ENCODE measurements around the gene RBBP8NL. TPM values are rescaled to one million over a fixed set of nuclear protein-coding genes. Genes with fewer than 3 reads are reported as not detected.

The RBBP8NL gene
- total RNA-seq, 1 experiment from 2014 or later = 39.2 TPM

GRCh38 chr20:62386383-62387218 lies 40.7 kb downstream of the RBBP8NL start, which contains the start of gene RPS21:
RPS21 (plus strand) TSS chr20:62387103; CDS start chr20:62387339, 236 bp downstream.
- Histone ChIP-seq H3K36me3 (ENCODE audit: control insufficient read depth, insufficient read depth, low read length) (peaks cover 17% of the 10 kb centered on the region), H3K4me3 (ENCODE audit: low read depth, low read length) (peak within 1 kb of the TSS; percentile 68), H3K9me3 (no peaks in the 10 kb centered on the region), H3K27me3 (replicated peaks; ENCODE audit: control insufficient read depth, insufficient read depth, low read length) (no peaks in the 10 kb centered on the region), H3K4me1 (peaks cover 19% of the 10 kb centered on the region)
- H3K9me3 Mint-ChIP-seq (ENCODE audit: unreplicated experiment) = peaks cover 9% of the 10 kb centered on the region
- H3K4me3 Mint-ChIP-seq (ENCODE audit: unreplicated experiment) = peak within 1 kb of the TSS; percentile 99
- TSS peak; percentile 69 for BruUV-seq (replicated peaks)
- H3K27me3 Mint-ChIP-seq (ENCODE audit: insufficient read depth, unreplicated experiment) = no peaks in the 10 kb centered on the region
- ChIA-PET CTCF (interaction anchor here (0.6 to 1.8 kb wide), 12 partner anchors 13 to 1257 kb away, joined by 3 to 10 read pairs (median 4); partner anchors contain the start of gene ADRM1), POLR2A (interaction anchor here (0.5 to 3.0 kb wide), 21 partner anchors 8 to 1593 kb away, joined by 3 to 43 read pairs (median 4); partner anchors contain the start of genes ADRM1, LAMA5, LSM14B and SAMD10)
- peaks cover 40% of the 10 kb centered on the region for H3K4me1 Mint-ChIP-seq (ENCODE audit: low read depth, unreplicated experiment)
- peak; percentile 98 for DNase-seq
- no peak for TF ChIP-seq CTCF (IDR thresholded peaks at IDR 0.05; ENCODE audit: insufficient read depth in 1 of 2, low read depth in 1 of 2, low read length in 1 of 2, severe bottlenecking in 1 of 2, unreplicated experiment in 1 of 2)
- peak within 1 kb of the TSS; percentile 95 for H3K27ac Mint-ChIP-seq (ENCODE audit: unreplicated experiment)
- peaks cover 78% of the 10 kb centered on the region for H3K36me3 Mint-ChIP-seq (ENCODE audit: insufficient read depth, unreplicated experiment)
- intact Hi-C loops (cut with micrococcal nuclease; ENCODE audit: unreplicated experiment) = loop anchor here (1.0 kb wide), 1 partner anchor 19 kb away; no protein-coding TSS in a partner anchor

- peak overlapping the region; percentile 53 for H3K27ac Mint-ChIP-seq (ENCODE audit: unreplicated experiment)
- Histone ChIP-seq H3K27me3 (replicated peaks; ENCODE audit: control insufficient read depth, insufficient read depth, low read length) (no peaks in the 10 kb centered on the region), H3K36me3 (ENCODE audit: control insufficient read depth, insufficient read depth, low read length) (peaks cover 1% of the 10 kb centered on the region; the same call in 1 of the 2 replicates), H3K4me1 (peaks cover 31% of the 10 kb centered on the region), H3K9me3 (no peaks in the 10 kb centered on the region), H3K4me3 (ENCODE audit: low read depth, low read length) (no peak overlapping the region)
- BruUV-seq (replicated peaks) = no TSS peak
- POLR2A ChIA-PET = interaction anchor here (0.6 to 1.8 kb wide), 8 partner anchors 11 to 1982 kb away, joined by 3 to 32 read pairs (median 4); partner anchors contain the start of gene LAMA5
- H3K36me3 Mint-ChIP-seq (ENCODE audit: insufficient read depth, unreplicated experiment) = peaks cover 54% of the 10 kb centered on the region
- TF ChIP-seq CTCF (IDR thresholded peaks at IDR 0.05; ENCODE audit: insufficient read depth in 1 of 2, low read depth in 1 of 2, low read length in 1 of 2, severe bottlenecking in 1 of 2, unreplicated experiment in 1 of 2) = peak; percentile 99 to 100
- H3K27me3 Mint-ChIP-seq (ENCODE audit: insufficient read depth, unreplicated experiment) = no peaks in the 10 kb centered on the region
- H3K9me3 Mint-ChIP-seq (ENCODE audit: unreplicated experiment) = peaks cover 12% of the 10 kb centered on the region
- H3K4me3 Mint-ChIP-seq (ENCODE audit: unreplicated experiment) = no peak overlapping the region
- CTCF ChIA-PET = interaction anchor here (0.6 to 2.9 kb wide), 38 partner anchors 8 to 372 kb away, joined by 3 to 188 read pairs (median 6); partner anchors contain the start of genes ADRM1 and LAMA5
- intact Hi-C loops (cut with micrococcal nuclease; ENCODE audit: unreplicated experiment) = loop anchor here (1.0 to 5.0 kb wide), 3 partner anchors 20 to 80 kb away; partner anchors contain the start of gene ADRM1
- peaks cover 15% of the 10 kb centered on the region for H3K4me1 Mint-ChIP-seq (ENCODE audit: low read depth, unreplicated experiment)
- DNase-seq = peak; percentile 96 to 99
Observed at GRCh38 chr20:62382306-62383198, 44.8 kb downstream of the RBBP8NL start.
